Cardiac muscle cell (in vitro differentiated cells and primary cell): ENCODE data around the gene PPP1R1B. TPM values are rescaled to one million over a fixed set of nuclear protein-coding genes. Genes with fewer than 3 reads are reported as not detected.

ENCODE experiments used
- DNase-seq, 2 donors: peaks; one replicate each; pipeline versions ENCODE4 v3.0.0 to v3.0.0-alpha.2; 2010 to 2017; ENCODE audit warnings: low read depth in 1 of 2, low spot score in 1 of 2
- H3K27ac ChIP-seq: fragments of 200-600 bp; sonication (generic); 2 replicates; pipeline ENCODE4 v1.5.1; 2016
- H3K27me3 ChIP-seq: fragments of 200-600 bp; sonication (generic); 2 replicates; pipeline ENCODE4 v1.6.0; 2016; ENCODE audit warnings: control low read depth
- H3K36me3 ChIP-seq: fragments of 200-600 bp; sonication (generic); 2 replicates; pipeline ENCODE4 v1.5.1; 2016; ENCODE audit warnings: control low read depth
- H3K4me1 ChIP-seq: fragments of 200-600 bp; sonication (generic); 2 replicates; pipeline ENCODE4 v1.8.1; 2017; ENCODE audit warnings: low read depth, mild to moderate bottlenecking, mixed run types
- H3K4me3 ChIP-seq: fragments of 200-600 bp; sonication (generic); 2 replicates; pipeline ENCODE4 v1.5.1; 2016; ENCODE audit warnings: mild to moderate bottlenecking
- H3K9me3 ChIP-seq: fragments of 200-600 bp; sonication (generic); 2 replicates; pipeline ENCODE4 v1.5.1; 2017; ENCODE audit warnings: low read depth, mild to moderate bottlenecking, control low read depth
- CTCF ChIP-seq: IDR thresholded peaks from 2 replicates; pipeline ENCODE4 v1.5.1; 2012; ENCODE audit warnings: low read depth, mild to moderate bottlenecking, low read length
- polyA plus RNA-seq: library from polyadenylated mRNA; unstranded; fragments of >200 nt; fragmentation: Nextera tagmentation; extraction: Ambion mirVana; gene quantifications from 2 replicates; pipeline ENCODE4 v1.2.1, GENCODE V29; 2016
- total RNA-seq: library from RNA; depleted of rRNA; stranded (reverse); fragments of >200 nt; gene quantifications from 2 replicates; pipeline ENCODE4 v1.2.3, GENCODE V29; 2016

PPP1R1B gene
- total and polyA plus RNA-seq, 2 experiments from 2014 or later, result 7.6 to 17.7 TPM

- no peaks in the 10 kb centered on the region for H3K9me3 ChIP-seq
- H3K4me1 ChIP-seq, result peaks cover 49% of the 10 kb centered on the region
- peaks cover under 1% of the 10 kb centered on the region for H3K36me3 ChIP-seq
- H3K4me3 ChIP-seq, result peak overlapping the region; percentile 19
- DNase-seq, result no peak
- H3K27ac ChIP-seq, result peak overlapping the region; percentile 86
- no peaks in the 10 kb centered on the region for H3K27me3 ChIP-seq
- no peak for TF ChIP-seq CTCF
These were observed 39.0 kb downstream of the PPP1R1B start for GRCh38 chr17:39665642-39666224.

GRCh38 chr17:39666231-39666600 is 39.5 kb downstream of the PPP1R1B start:
- Histone ChIP-seq H3K27me3 (no peaks in the 10 kb centered on the region), H3K4me1 (peaks cover 49% of the 10 kb centered on the region), H3K27ac (peak overlapping the region; percentile 86), H3K36me3 (no peaks in the 10 kb centered on the region), H3K9me3 (no peaks in the 10 kb centered on the region), H3K4me3 (no peak overlapping the region)
- DNase-seq, result no peak
- no peak for TF ChIP-seq CTCF

- H3K27ac ChIP-seq, result peak overlapping the region; percentile 86
- H3K4me3 ChIP-seq, result peak overlapping the region; percentile 36
- H3K9me3 ChIP-seq, result no peaks in the 10 kb centered on the region
- no peaks in the 10 kb centered on the region for H3K36me3 ChIP-seq
- DNase-seq, result no peak
- no peak for TF ChIP-seq CTCF
- H3K27me3 ChIP-seq, result no peaks in the 10 kb centered on the region
- H3K4me1 ChIP-seq, result peaks cover 49% of the 10 kb centered on the region
These were observed 40.0 kb downstream of the PPP1R1B start for GRCh38 chr17:39666601-39667261.

- DNase-seq, result peak in 1 of 2 donors; percentile 52
- Histone ChIP-seq H3K4me1 (peaks cover 49% of the 10 kb centered on the region), H3K4me3 (peak overlapping the region; percentile 36), H3K9me3 (no peaks in the 10 kb centered on the region), H3K27me3 (no peaks in the 10 kb centered on the region), H3K36me3 (no peaks in the 10 kb centered on the region), H3K27ac (peak overlapping the region; percentile 86)
- TF ChIP-seq CTCF, result no peak
These were observed 40.7 kb downstream of the PPP1R1B start for GRCh38 chr17:39667262-39667944.

GRCh38 chr17:39667945-39668924 is 41.5 kb downstream of the PPP1R1B start, which contains the start of gene PNMT:
TSS of gene PNMT (plus strand) at chr17:39668453. CDS start at chr17:39668476, 23 bp downstream.
- Histone ChIP-seq H3K9me3 (no peaks in the 10 kb centered on the region), H3K27me3 (no peaks in the 10 kb centered on the region), H3K4me1 (peaks cover 47% of the 10 kb centered on the region), H3K36me3 (no peaks in the 10 kb centered on the region), H3K4me3 (peak within 1 kb of the TSS; percentile 36), H3K27ac (peak within 1 kb of the TSS; percentile 86)
- peak; percentile 63 to 88 for DNase-seq
- peak; percentile 70 for TF ChIP-seq CTCF
